HepG2 (cell line): ENCODE data around the gene TEKT3. TPM values are rescaled to one million over a fixed set of nuclear protein-coding genes. Genes with fewer than 3 reads are reported as not detected.

ENCODE experiments used
- ATAC-seq: fragments of 200-7000 bp; cut with Tn5 transposase; 3 replicates; pipeline ENCODE4 v1.9.1; 2020; ENCODE audit warnings: mild to moderate bottlenecking, moderate library complexity
- BruUV-seq: library from RNA; stranded (reverse); fragments of 400-500 nt; replicated peaks from 2 replicates; lab custom pipeline; 2021; lab: Mats Ljungman, UMichigan
- CTCF ChIA-PET: fragments of 300-600 bp; formaldehyde crosslinking; extraction: SDS; loops from one replicate; lab custom pipeline; 2021; ENCODE audit warnings: low total read pairs, inconsistent platforms, low intra/inter-chr PET ratio; lab: Yijun Ruan, JAX
- POLR2A ChIA-PET: fragments of 350-600 bp; sonication (Branson Sonifier 250); formaldehyde crosslinking; loops from one replicate; lab custom pipeline; 2020; ENCODE audit warnings: antibody characterized with exemption, inconsistent platforms; lab: Yijun Ruan, JAX
- DNase-seq: peaks from one replicate; pipeline ENCODE4 v3.0.0-alpha.2; 2015; ENCODE audit warnings: low spot score
- FAIRE-seq: peaks from 3 replicates; lab custom pipeline; 2011; peaks lifted over from hg19 to GRCh38; lab: Jason Lieb, UNC
- H2AFZ ChIP-seq: one replicate; pipeline ENCODE4 v1.6.1; 2011; ENCODE audit warnings: low read length, inconsistent platforms
- H3K27ac ChIP-seq: fragments of 300-600 bp; 3 replicates; pipeline ENCODE4 v1.8.0; 2011; ENCODE audit warnings: mixed run types, mild to moderate bottlenecking, mixed read lengths, low read length, inconsistent platforms; ENCODE audit not compliant: insufficient read depth; ENCODE audit errors: extremely low read length
- H3K27me3 ChIP-seq, 2 experiments: fragments of 200-600 bp in 1 of 2; 2 replicates in 1 of 2; 3 replicates in 1 of 2; pipeline versions ENCODE4 v1.6.0 to v1.8.0; 2011; ENCODE audit warnings: low read length in 2 of 2, mild to moderate bottlenecking in 2 of 2, moderate library complexity in 2 of 2, inconsistent platforms in 1 of 2; ENCODE audit not compliant: insufficient read depth in 2 of 2, control insufficient read depth in 1 of 2
- H3K36me3 ChIP-seq, 2 experiments: fragments of 200-600 bp in 1 of 2; replicated peaks in 1 of 2; 2 replicates in 1 of 2; 3 replicates in 1 of 2; pipeline versions ENCODE4 v1.5.1 to v1.8.0; 2011; ENCODE audit warnings: low read length in 2 of 2, inconsistent platforms in 1 of 2; ENCODE audit not compliant: insufficient read depth in 2 of 2, control insufficient read depth in 1 of 2
- H3K4me1 ChIP-seq: 2 replicates; pipeline ENCODE4 v1.5.1; 2012; ENCODE audit warnings: low read length, inconsistent platforms; ENCODE audit not compliant: insufficient read depth
- H3K4me2 ChIP-seq: 2 replicates; pipeline ENCODE4 v1.6.0; 2011; ENCODE audit warnings: low read depth, low read length, inconsistent platforms
- H3K4me3 ChIP-seq, 3 experiments: fragments of 200-600 bp in 1 of 3; sonication (generic), shearing (Covaris generic) in 1 of 3; replicated peaks in 1 of 3; 2 replicates each; pipeline ENCODE4 v1.5.1; 2011 to 2016; ENCODE audit warnings: low read length in 3 of 3, inconsistent platforms in 2 of 3, low read depth in 2 of 3, mild to moderate bottlenecking in 2 of 3, control low read depth in 1 of 3, mixed read lengths in 1 of 3; ENCODE audit not compliant: insufficient read depth in 1 of 3
- H3K79me2 ChIP-seq: one replicate; pipeline ENCODE4 v1.6.1; 2011; ENCODE audit warnings: low read length, inconsistent platforms; ENCODE audit not compliant: insufficient read depth
- H3K9ac ChIP-seq: 2 replicates; pipeline ENCODE4 v1.6.0; 2011; ENCODE audit warnings: mild to moderate bottlenecking, low read depth, low read length, inconsistent platforms; ENCODE audit not compliant: insufficient read depth
- H3K9me3 ChIP-seq: 2 replicates; pipeline ENCODE4 v1.5.1; 2012; ENCODE audit warnings: mild to moderate bottlenecking, low read length
- H4K20me1 ChIP-seq: 2 replicates; pipeline ENCODE4 v1.6.0; 2011; ENCODE audit warnings: inconsistent platforms, mild to moderate bottlenecking, low read length, moderate library complexity; ENCODE audit not compliant: insufficient read depth
- BCL6 ChIP-seq: IDR thresholded peaks from 2 replicates; pipeline ENCODE4 v1.6.1; 2016; ENCODE audit warnings: missing genetic modification reagents, missing compliant biosample characterization
- CBX1 ChIP-seq: IDR thresholded peaks from one replicate; pipeline ENCODE4 v1.6.1; 2016; ENCODE audit warnings: antibody characterized with exemption, low read depth
- ELF4 ChIP-seq: sonication (generic); formaldehyde crosslinking; IDR thresholded peaks from 2 replicates; pipeline ENCODE4 v1.5.0; 2020; ENCODE audit warnings: missing genetic modification reagents, mild to moderate bottlenecking, moderate library complexity, borderline replicate concordance
- ELK4 ChIP-seq: sonication (generic); formaldehyde crosslinking; IDR thresholded peaks from 2 replicates; pipeline ENCODE4 v1.9.0; 2021; ENCODE audit warnings: missing genetic modification reagents, borderline replicate concordance
- SNAPC2 ChIP-seq: sonication (generic); formaldehyde crosslinking; IDR thresholded peaks from 2 replicates; pipeline ENCODE4 v1.8.1; 2022; ENCODE audit warnings: mild to moderate bottlenecking, missing genetic modification reagents
- TSC22D2 ChIP-seq: sonication (generic); formaldehyde crosslinking; IDR thresholded peaks from 2 replicates; pipeline ENCODE4 v1.5.1; 2020; ENCODE audit warnings: missing genetic modification reagents, mild to moderate bottlenecking, borderline replicate concordance
- ZNF263 ChIP-seq: sonication (generic); formaldehyde crosslinking; IDR thresholded peaks from 2 replicates; pipeline ENCODE4 v1.4.0; 2020; ENCODE audit warnings: missing genetic modification reagents
- ZNF609 ChIP-seq: sonication (generic); formaldehyde crosslinking; IDR thresholded peaks from 2 replicates; pipeline ENCODE4 v1.4.0; 2020; ENCODE audit warnings: mild to moderate bottlenecking, missing genetic modification reagents, borderline replicate concordance
- WGBS: methylation state at CpG from one replicate; pipeline ENCODE4 v1.1.6; 2017; ENCODE audit warnings: low lambda C conversion rate; 5-methylcytosine and 5-hydroxymethylcytosine counted together
- in situ Hi-C: cut with HindIII; loops from 2 replicates; pipeline ENCODE4 v1.10.0; 2017; ENCODE audit warnings: low pct_unique_long_range_greater_than_20kb; ENCODE audit not compliant: extremely low pct_ligation_motif_present
- intact Hi-C: fragments of 100-400 bp; cut with micrococcal nuclease; formaldehyde crosslinking; loops from one replicate; pipeline ENCODE4 v1.10.0; 2022; ENCODE audit not compliant: unreplicated experiment
- polyA plus RNA-seq, 8 experiments: library from polyadenylated mRNA; depleted of rRNA in 3 of 8; stranded (reverse) in 7 of 8; unstranded in 1 of 8; fragments of >200 nt; fragmentation: Illumina TruSeq in 4 of 8; extraction: Trizol in 4 of 8; gene quantifications; 2 replicates each; pipeline versions ENCODE4 v1.2.1 to v1.2.3, GENCODE V29; 2011 to 2016; ENCODE audit warnings: low read depth in 4 of 8, missing spikeins in 1 of 8, mixed read lengths in 1 of 8; ENCODE audit not compliant: insufficient read depth in 1 of 8
- total RNA-seq, 5 experiments: library from RNA; depleted of rRNA; stranded (reverse); fragments of >200 nt; fragmentation: Illumina TruSeq; extraction: Trizol; gene quantifications; 2 replicates each; pipeline ENCODE4 v1.2.3, GENCODE V29; 2016; ENCODE audit warnings: low read depth in 1 of 5
- TF ChIP-seq, protein P1 (sequence below): sonication (generic); formaldehyde crosslinking; IDR thresholded peaks from 2 replicates; pipeline ENCODE4 v1.4.0; 2020; ENCODE audit warnings: mild to moderate bottlenecking, missing genetic modification reagents

TEKT3 gene
- total and polyA plus RNA-seq, 2 of the 13 experiments (the other 11 are each of a cell fraction or from before 2014, with no cell fraction given), result 0.58 to 0.82 TPM

- TF ChIP-seq, protein P1, sequence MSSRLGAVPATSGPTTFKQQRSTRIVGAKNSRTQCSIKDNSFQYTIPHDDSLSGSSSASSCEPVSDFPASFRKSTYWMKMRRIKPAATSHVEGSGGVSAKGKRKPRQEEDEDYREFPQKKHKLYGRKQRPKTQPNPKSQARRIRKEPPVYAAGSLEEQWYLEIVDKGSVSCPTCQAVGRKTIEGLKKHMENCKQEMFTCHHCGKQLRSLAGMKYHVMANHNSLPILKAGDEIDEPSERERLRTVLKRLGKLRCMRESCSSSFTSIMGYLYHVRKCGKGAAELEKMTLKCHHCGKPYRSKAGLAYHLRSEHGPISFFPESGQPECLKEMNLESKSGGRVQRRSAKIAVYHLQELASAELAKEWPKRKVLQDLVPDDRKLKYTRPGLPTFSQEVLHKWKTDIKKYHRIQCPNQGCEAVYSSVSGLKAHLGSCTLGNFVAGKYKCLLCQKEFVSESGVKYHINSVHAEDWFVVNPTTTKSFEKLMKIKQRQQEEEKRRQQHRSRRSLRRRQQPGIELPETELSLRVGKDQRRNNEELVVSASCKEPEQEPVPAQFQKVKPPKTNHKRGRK (CRISPR knock-in tag), result no peak
Measured at GRCh38 chr17:15308758-15309157, 32.6 kb downstream of the TEKT3 start (continued).

- Histone ChIP-seq H3K79me2 (no peaks in the 10 kb centered on the region), H3K36me3 (no peaks in the 10 kb centered on the region), H3K27ac (no peak overlapping the region), H3K9me3 (no peaks in the 10 kb centered on the region)
- in situ Hi-C loops, result no loop called here
- CTCF ChIA-PET, result no interaction called here
- no peak for TF ChIP-seq ZNF263
- no peak for TF ChIP-seq BCL6
- TF ChIP-seq, all 625 proteins: peak for 0
- no peak for DNase-seq
- Histone ChIP-seq H4K20me1 (no peaks in the 10 kb centered on the region), H2AFZ (no peak overlapping the region), H3K27me3 (peaks cover 0 to 10% of the 10 kb centered on the region in 2 experiments; a peak in 2 of 5 replicates), H3K4me3 (no peak overlapping the region), H3K4me1 (no peaks in the 10 kb centered on the region), H3K4me2 (no peak overlapping the region), H3K9ac (no peak overlapping the region)
- no TSS peak for BruUV-seq
- no peak for FAIRE-seq
- no peak for ATAC-seq
- intact Hi-C loops, result no loop called here
- WGBS, result 39% methylated on average over 4 of the region's 4 CpGs
- POLR2A ChIA-PET, result no interaction called here
Measured at GRCh38 chr17:15307710-15308111, 33.7 kb downstream of the TEKT3 start.

- ATAC-seq, result no peak
- Histone ChIP-seq H2AFZ (no peak overlapping the region), H3K27me3 (peaks cover 0 to 10% of the 10 kb centered on the region in 2 experiments; a peak in 2 of 5 replicates), H3K4me2 (no peak overlapping the region), H3K9ac (no peak overlapping the region), H3K79me2 (no peaks in the 10 kb centered on the region), H3K36me3 (no peaks in the 10 kb centered on the region), H3K4me1 (no peaks in the 10 kb centered on the region), H3K4me3 (no peak overlapping the region), H3K27ac (no peak overlapping the region), H3K9me3 (no peaks in the 10 kb centered on the region), H4K20me1 (no peaks in the 10 kb centered on the region)
- ChIA-PET POLR2A (no interaction called here), CTCF (no interaction called here)
- WGBS, result 35% methylated on average over 14 of the region's 14 CpGs
- no TSS peak for BruUV-seq
- in situ Hi-C loops, result no loop called here
- FAIRE-seq, result no peak
- DNase-seq, result no peak
- intact Hi-C loops, result no loop called here
- TF ChIP-seq ELF4 (CRISPR knock-in tag) (no peak), TSC22D2 (CRISPR knock-in tag) (no peak), SNAPC2 (CRISPR knock-in tag) (no peak), ZNF609 (CRISPR knock-in tag) (no peak), CBX1 (no peak), ELK4 (CRISPR knock-in tag) (no peak)
Measured at GRCh38 chr17:15303851-15304250, 37.5 kb downstream of the TEKT3 start.
